Measurements from ENCODE around the gene CTXND2.

DNA sequence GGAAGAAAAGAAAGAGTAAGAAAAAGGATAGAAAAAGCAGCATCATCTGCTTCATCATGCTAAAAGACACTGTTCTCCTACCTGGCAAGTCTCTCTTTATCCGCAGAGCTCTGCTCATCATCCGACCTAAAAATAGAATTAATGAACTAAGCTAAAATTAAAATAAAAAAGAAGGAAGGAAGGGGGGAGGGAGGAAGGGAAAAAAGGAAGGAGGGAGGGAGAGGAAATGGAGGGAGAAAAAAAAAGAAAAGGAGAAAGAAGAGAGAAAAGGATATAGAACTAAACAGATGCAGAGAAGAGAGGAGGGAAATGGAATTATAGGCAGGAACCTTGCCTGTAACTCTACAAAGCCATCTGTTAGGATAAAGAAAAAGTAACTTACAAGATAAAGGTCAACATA lies 44.6 kb upstream of the CTXND2 start:
- TF ChIP-seq POLR2A (IDR thresholded peaks at IDR 0.05; ENCODE audit: low read length) (no peak), GATA1 (IDR thresholded peaks at IDR 0.05; ENCODE audit: low read depth, low read length) (no peak)
